GM23338 (cell line): ENCODE results near the gene FAM13C.

Experiments
- CTCF ChIP-seq, 2 experiments: fragments of 200-600 bp in 1 of 2; sonication (generic) in 1 of 2; conservative IDR thresholded peaks; 2 replicates each; pipeline versions ENCODE4 v1.5.1 to v1.6.1; 2016 to 2017; ENCODE audit warnings: antibody characterized with exemption in 2 of 2, low read depth in 2 of 2, mild to moderate bottlenecking in 2 of 2, moderate library complexity in 1 of 2
- EZH2 ChIP-seq: fragments of 200-600 bp; sonication (generic); IDR thresholded peaks from one replicate; pipeline ENCODE4 v1.8.0; 2017; ENCODE audit warnings: antibody characterized with exemption, mild to moderate bottlenecking, low read depth; ENCODE audit not compliant: unreplicated experiment
- EZH2phosphoT487 ChIP-seq: fragments of 200-600 bp; sonication (generic); IDR thresholded peaks from one replicate; pipeline ENCODE4 v1.8.1; 2018; ENCODE audit warnings: antibody characterized with exemption; ENCODE audit not compliant: unreplicated experiment
- POLR2AphosphoS5 ChIP-seq: IDR thresholded peaks from 2 replicates; pipeline ENCODE4 v1.6.1; 2016; ENCODE audit warnings: antibody characterized with exemption, low read depth
- STAT1 ChIP-seq: IDR thresholded peaks from one replicate; pipeline ENCODE4 v1.6.1; 2016; ENCODE audit warnings: antibody characterized with exemption; ENCODE audit not compliant: unreplicated experiment
- ZNF114 ChIP-seq: fragments of 250-450 bp; sonication (Bioruptor Pico); IDR thresholded peaks from 2 replicates; pipeline ENCODE4 v1.5.0; 2020; ENCODE audit warnings: mild to moderate bottlenecking, moderate library complexity

- no peak for TF ChIP-seq EZH2phosphoT487
- TF ChIP-seq ZNF114 (CRISPR knock-in tag) = no peak
- TF ChIP-seq CTCF (conservative IDR thresholded peaks at IDR 0.05; ENCODE audit: low read depth in 2 of 2) = no peak
- no peak for TF ChIP-seq EZH2
- TF ChIP-seq POLR2AphosphoS5 = no peak
- no peak for TF ChIP-seq STAT1
These were observed 80.5 kb downstream of the FAM13C start for GRCh38 chr10:59281861-59282260.
